HepG2 (cell line): ENCODE results near the gene NPW. TPM values are rescaled to one million over a fixed set of nuclear protein-coding genes. Genes with fewer than 3 reads are reported as not detected.
A peak's percentile ranks its signal among the peaks of the same experiment; 100 is the strongest.

Experiments
- FOXJ3 ChIP-seq: sonication (generic); formaldehyde crosslinking; IDR thresholded peaks from 2 replicates; pipeline ENCODE4 v1.4.0; 2020; ENCODE audit warnings: missing genetic modification reagents, mild to moderate bottlenecking, borderline replicate concordance
- REL ChIP-seq: sonication (generic); formaldehyde crosslinking; conservative IDR thresholded peaks from 2 replicates; pipeline ENCODE4 v1.8.0; 2022; ENCODE audit warnings: mild to moderate bottlenecking, missing genetic modification reagents, moderate library complexity
- SIX1 ChIP-seq: sonication (generic); formaldehyde crosslinking; IDR thresholded peaks from 2 replicates; pipeline ENCODE4 v1.4.0; 2020; ENCODE audit warnings: missing genetic modification reagents, borderline replicate concordance
- YEATS4 ChIP-seq: sonication (generic); formaldehyde crosslinking; IDR thresholded peaks from 2 replicates; pipeline ENCODE4 v1.4.0; 2020; ENCODE audit warnings: missing genetic modification reagents, borderline replicate concordance
- ZFP37 ChIP-seq: sonication (generic); formaldehyde crosslinking; IDR thresholded peaks from 2 replicates; pipeline ENCODE4 v1.4.0; 2020; ENCODE audit warnings: missing genetic modification reagents, borderline replicate concordance
- ZNF230 ChIP-seq: sonication (generic); formaldehyde crosslinking; IDR thresholded peaks from 2 replicates; pipeline ENCODE4 v1.4.0; 2020; ENCODE audit warnings: mild to moderate bottlenecking, missing genetic modification reagents
- ZNF235 ChIP-seq: sonication (generic); formaldehyde crosslinking; IDR thresholded peaks from 2 replicates; pipeline ENCODE4 v1.8.1; 2023; ENCODE audit warnings: mild to moderate bottlenecking, missing genetic modification reagents, borderline replicate concordance
- ZNF510 ChIP-seq: sonication (generic); formaldehyde crosslinking; IDR thresholded peaks from 2 replicates; pipeline ENCODE4 v1.4.0; 2020; ENCODE audit warnings: low read depth, mild to moderate bottlenecking, missing genetic modification reagents
- ZNF607 ChIP-seq: sonication (generic); formaldehyde crosslinking; IDR thresholded peaks from 2 replicates; pipeline ENCODE4 v1.5.1; 2020; ENCODE audit warnings: missing genetic modification reagents, mild to moderate bottlenecking, borderline replicate concordance
- ZNF772 ChIP-seq: sonication (generic); formaldehyde crosslinking; IDR thresholded peaks from 2 replicates; pipeline ENCODE4 v1.5.0; 2020; ENCODE audit warnings: mild to moderate bottlenecking, missing genetic modification reagents
- ZNF879 ChIP-seq: sonication (generic); formaldehyde crosslinking; IDR thresholded peaks from 2 replicates; pipeline ENCODE4 v1.8.1; 2023; ENCODE audit warnings: missing genetic modification reagents
- polyA plus RNA-seq, 8 experiments: library from polyadenylated mRNA; depleted of rRNA in 3 of 8; stranded (reverse) in 7 of 8; unstranded in 1 of 8; fragments of >200 nt; fragmentation: Illumina TruSeq in 4 of 8; extraction: Trizol in 4 of 8; gene quantifications; 2 replicates each; pipeline versions ENCODE4 v1.2.1 to v1.2.3, GENCODE V29; 2011 to 2016; ENCODE audit warnings: low read depth in 4 of 8, missing spikeins in 1 of 8, mixed read lengths in 1 of 8; ENCODE audit not compliant: insufficient read depth in 1 of 8
- total RNA-seq, 5 experiments: library from RNA; depleted of rRNA; stranded (reverse); fragments of >200 nt; fragmentation: Illumina TruSeq; extraction: Trizol; gene quantifications; 2 replicates each; pipeline ENCODE4 v1.2.3, GENCODE V29; 2016; ENCODE audit warnings: low read depth in 1 of 5
- TF ChIP-seq, protein P1 (sequence below): sonication (generic); formaldehyde crosslinking; IDR thresholded peaks from 2 replicates; pipeline ENCODE4 v1.9.0; 2021; ENCODE audit warnings: mild to moderate bottlenecking, missing genetic modification reagents
- TF ChIP-seq, protein P2 (sequence below): sonication (generic); formaldehyde crosslinking; IDR thresholded peaks from 2 replicates; pipeline ENCODE4 v1.8.1; 2022; ENCODE audit warnings: mild to moderate bottlenecking, missing genetic modification reagents
- TF ChIP-seq, protein P3 (sequence below): sonication (generic); formaldehyde crosslinking; IDR thresholded peaks from 2 replicates; pipeline ENCODE4 v1.4.0; 2020; ENCODE audit warnings: low read depth, mild to moderate bottlenecking, missing genetic modification reagents
- TF ChIP-seq, protein P4 (sequence below): sonication (generic); formaldehyde crosslinking; IDR thresholded peaks from 2 replicates; pipeline ENCODE4 v1.4.0; 2020; ENCODE audit warnings: missing genetic modification reagents

Gene NPW
- total and polyA plus RNA-seq, 2 of the 13 experiments (the other 11 are each of a cell fraction or from before 2014, with no cell fraction given), result 0.24 to 0.97 TPM

DNA sequence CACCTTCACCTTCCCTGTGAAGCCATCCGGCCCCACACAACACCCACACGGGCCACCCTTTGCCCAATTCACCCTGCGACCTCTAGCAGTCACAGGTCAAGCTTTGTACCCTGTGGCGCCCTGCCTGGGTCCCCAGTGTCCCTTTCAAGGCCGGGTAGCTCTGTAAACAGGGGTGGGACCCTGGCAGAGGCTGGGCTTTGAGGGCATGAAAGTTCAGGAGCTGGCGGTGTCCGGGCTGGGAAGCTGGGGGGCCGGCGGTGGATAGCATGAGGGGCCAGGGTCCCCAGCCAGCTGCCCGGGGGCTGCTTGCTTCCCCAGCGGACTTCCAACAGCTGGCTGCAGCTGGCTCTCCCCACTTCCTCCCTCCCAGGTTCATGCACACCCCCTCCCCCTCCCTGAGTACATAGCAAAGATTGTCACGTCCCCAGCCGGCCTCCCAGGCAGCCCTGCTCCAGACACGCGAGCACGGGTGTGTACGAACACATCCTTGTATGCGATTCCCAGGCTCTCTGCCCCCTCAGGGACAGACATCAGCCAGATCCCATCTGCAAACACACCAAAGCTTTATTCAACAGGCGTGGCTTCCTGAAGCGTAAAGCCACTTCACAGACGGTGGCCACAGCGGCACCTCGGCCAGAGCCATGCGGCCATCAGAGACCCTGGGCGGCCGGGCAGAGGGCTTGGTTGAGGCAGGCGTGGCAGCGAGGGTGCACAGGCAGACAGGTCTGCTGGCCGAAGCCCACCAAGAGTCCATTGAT is 19.9 kb downstream of the NPW start (continued):
- TF ChIP-seq, protein P1, sequence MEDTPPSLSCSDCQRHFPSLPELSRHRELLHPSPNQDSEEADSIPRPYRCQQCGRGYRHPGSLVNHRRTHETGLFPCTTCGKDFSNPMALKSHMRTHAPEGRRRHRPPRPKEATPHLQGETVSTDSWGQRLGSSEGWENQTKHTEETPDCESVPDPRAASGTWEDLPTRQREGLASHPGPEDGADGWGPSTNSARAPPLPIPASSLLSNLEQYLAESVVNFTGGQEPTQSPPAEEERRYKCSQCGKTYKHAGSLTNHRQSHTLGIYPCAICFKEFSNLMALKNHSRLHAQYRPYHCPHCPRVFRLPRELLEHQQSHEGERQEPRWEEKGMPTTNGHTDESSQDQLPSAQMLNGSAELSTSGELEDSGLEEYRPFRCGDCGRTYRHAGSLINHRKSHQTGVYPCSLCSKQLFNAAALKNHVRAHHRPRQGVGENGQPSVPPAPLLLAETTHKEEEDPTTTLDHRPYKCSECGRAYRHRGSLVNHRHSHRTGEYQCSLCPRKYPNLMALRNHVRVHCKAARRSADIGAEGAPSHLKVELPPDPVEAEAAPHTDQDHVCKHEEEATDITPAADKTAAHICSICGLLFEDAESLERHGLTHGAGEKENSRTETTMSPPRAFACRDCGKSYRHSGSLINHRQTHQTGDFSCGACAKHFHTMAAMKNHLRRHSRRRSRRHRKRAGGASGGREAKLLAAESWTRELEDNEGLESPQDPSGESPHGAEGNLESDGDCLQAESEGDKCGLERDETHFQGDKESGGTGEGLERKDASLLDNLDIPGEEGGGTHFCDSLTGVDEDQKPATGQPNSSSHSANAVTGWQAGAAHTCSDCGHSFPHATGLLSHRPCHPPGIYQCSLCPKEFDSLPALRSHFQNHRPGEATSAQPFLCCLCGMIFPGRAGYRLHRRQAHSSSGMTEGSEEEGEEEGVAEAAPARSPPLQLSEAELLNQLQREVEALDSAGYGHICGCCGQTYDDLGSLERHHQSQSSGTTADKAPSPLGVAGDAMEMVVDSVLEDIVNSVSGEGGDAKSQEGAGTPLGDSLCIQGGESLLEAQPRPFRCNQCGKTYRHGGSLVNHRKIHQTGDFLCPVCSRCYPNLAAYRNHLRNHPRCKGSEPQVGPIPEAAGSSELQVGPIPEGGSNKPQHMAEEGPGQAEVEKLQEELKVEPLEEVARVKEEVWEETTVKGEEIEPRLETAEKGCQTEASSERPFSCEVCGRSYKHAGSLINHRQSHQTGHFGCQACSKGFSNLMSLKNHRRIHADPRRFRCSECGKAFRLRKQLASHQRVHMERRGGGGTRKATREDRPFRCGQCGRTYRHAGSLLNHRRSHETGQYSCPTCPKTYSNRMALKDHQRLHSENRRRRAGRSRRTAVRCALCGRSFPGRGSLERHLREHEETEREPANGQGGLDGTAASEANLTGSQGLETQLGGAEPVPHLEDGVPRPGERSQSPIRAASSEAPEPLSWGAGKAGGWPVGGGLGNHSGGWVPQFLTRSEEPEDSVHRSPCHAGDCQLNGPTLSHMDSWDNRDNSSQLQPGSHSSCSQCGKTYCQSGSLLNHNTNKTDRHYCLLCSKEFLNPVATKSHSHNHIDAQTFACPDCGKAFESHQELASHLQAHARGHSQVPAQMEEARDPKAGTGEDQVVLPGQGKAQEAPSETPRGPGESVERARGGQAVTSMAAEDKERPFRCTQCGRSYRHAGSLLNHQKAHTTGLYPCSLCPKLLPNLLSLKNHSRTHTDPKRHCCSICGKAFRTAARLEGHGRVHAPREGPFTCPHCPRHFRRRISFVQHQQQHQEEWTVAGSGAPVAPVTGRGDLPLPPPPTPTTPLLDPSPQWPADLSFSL, result 0 out of 2 replicates have a peak, but pooled peaks have one; percentile 32
- TF ChIP-seq, protein P2, sequence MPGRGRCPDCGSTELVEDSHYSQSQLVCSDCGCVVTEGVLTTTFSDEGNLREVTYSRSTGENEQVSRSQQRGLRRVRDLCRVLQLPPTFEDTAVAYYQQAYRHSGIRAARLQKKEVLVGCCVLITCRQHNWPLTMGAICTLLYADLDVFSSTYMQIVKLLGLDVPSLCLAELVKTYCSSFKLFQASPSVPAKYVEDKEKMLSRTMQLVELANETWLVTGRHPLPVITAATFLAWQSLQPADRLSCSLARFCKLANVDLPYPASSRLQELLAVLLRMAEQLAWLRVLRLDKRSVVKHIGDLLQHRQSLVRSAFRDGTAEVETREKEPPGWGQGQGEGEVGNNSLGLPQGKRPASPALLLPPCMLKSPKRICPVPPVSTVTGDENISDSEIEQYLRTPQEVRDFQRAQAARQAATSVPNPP (CRISPR knock-in tag), result peak; percentile 67; the same call in 1 of the 2 replicates
- TF ChIP-seq REL (peak; percentile 60; the same call in 1 of the 2 replicates), ZNF230 (CRISPR knock-in tag) (peak; percentile 69; the same call in 1 of the 2 replicates), ZNF879 (no peak), ZNF510 (CRISPR knock-in tag) (peak; percentile 88; the same call in 1 of the 2 replicates), ZFP37 (CRISPR knock-in tag) (no peak; the same call in none of the 2 replicates), YEATS4 (CRISPR knock-in tag) (peak; percentile 54), FOXJ3 (CRISPR knock-in tag) (peak; percentile 7; the same call in 1 of the 2 replicates), ZNF607 (peak; percentile 68), SIX1 (CRISPR knock-in tag) (no peak), ZNF772 (CRISPR knock-in tag) (peak; percentile 83), ZNF235 (peak; percentile 64; the same call in 1 of the 2 replicates)
- TF ChIP-seq, protein P3, sequence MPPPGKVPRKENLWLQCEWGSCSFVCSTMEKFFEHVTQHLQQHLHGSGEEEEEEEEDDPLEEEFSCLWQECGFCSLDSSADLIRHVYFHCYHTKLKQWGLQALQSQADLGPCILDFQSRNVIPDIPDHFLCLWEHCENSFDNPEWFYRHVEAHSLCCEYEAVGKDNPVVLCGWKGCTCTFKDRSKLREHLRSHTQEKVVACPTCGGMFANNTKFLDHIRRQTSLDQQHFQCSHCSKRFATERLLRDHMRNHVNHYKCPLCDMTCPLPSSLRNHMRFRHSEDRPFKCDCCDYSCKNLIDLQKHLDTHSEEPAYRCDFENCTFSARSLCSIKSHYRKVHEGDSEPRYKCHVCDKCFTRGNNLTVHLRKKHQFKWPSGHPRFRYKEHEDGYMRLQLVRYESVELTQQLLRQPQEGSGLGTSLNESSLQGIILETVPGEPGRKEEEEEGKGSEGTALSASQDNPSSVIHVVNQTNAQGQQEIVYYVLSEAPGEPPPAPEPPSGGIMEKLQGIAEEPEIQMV, result 0 out of 2 replicates have a peak, but pooled peaks have one; percentile 49
- TF ChIP-seq, protein P4, sequence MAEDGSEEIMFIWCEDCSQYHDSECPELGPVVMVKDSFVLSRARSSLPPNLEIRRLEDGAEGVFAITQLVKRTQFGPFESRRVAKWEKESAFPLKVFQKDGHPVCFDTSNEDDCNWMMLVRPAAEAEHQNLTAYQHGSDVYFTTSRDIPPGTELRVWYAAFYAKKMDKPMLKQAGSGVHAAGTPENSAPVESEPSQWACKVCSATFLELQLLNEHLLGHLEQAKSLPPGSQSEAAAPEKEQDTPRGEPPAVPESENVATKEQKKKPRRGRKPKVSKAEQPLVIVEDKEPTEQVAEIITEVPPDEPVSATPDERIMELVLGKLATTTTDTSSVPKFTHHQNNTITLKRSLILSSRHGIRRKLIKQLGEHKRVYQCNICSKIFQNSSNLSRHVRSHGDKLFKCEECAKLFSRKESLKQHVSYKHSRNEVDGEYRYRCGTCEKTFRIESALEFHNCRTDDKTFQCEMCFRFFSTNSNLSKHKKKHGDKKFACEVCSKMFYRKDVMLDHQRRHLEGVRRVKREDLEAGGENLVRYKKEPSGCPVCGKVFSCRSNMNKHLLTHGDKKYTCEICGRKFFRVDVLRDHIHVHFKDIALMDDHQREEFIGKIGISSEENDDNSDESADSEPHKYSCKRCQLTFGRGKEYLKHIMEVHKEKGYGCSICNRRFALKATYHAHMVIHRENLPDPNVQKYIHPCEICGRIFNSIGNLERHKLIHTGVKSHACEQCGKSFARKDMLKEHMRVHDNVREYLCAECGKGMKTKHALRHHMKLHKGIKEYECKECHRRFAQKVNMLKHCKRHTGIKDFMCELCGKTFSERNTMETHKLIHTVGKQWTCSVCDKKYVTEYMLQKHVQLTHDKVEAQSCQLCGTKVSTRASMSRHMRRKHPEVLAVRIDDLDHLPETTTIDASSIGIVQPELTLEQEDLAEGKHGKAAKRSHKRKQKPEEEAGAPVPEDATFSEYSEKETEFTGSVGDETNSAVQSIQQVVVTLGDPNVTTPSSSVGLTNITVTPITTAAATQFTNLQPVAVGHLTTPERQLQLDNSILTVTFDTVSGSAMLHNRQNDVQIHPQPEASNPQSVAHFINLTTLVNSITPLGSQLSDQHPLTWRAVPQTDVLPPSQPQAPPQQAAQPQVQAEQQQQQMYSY (CRISPR knock-in tag), result peak; percentile 70
